GM12872 (cell line): ENCODE data around the gene FARS2.

ENCODE experiments used
- TF ChIP-seq, protein P1 (sequence below): IDR thresholded peaks from 3 replicates; pipeline ENCODE4 v1.5.1; 2011; ENCODE audit warnings: low read depth, mild to moderate bottlenecking, low read length, moderate library complexity; ENCODE audit not compliant: insufficient read depth

FARS2 gene

DNA sequence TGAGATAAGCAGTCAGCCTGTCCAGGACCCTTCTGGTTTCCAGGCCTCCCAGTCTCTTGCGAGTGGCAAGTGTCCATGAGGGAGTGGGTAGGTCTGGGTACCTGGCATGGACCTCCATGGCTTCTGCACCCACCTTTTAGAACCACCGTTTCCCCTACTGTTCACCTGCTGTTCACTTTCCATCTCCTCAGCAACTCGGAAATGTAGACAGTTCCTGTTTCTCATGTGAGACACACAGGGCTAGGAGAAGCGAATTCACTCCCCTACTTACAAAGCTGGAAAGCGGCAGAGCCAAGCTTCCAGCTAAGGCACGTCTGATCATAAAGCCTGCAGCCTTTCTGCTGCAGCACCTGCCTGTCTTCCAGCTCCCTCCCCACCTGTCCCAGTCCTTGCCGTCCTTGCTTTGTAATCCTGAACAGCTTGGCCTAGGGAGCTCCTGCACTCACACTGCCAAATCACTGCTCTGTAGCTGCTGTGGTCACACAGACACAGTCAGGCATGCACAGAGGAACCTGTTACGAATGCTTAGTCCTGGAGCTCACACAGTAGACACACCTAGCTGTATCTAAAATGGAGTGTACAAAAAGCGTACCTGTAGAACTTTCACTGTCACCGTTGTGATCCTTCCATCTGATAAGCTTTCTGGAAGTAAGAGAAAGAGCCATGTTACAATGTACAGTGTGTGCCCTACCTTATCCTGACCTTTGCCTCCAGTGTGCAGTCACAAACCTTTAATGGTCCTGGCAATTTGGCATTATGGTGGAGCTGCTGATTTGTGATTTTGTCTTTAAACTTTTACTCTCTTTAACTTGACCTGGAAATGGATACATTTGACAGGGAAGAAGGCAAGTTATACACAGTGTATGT, 451.3 kb downstream of the FARS2 start:
- TF ChIP-seq, protein P1, sequence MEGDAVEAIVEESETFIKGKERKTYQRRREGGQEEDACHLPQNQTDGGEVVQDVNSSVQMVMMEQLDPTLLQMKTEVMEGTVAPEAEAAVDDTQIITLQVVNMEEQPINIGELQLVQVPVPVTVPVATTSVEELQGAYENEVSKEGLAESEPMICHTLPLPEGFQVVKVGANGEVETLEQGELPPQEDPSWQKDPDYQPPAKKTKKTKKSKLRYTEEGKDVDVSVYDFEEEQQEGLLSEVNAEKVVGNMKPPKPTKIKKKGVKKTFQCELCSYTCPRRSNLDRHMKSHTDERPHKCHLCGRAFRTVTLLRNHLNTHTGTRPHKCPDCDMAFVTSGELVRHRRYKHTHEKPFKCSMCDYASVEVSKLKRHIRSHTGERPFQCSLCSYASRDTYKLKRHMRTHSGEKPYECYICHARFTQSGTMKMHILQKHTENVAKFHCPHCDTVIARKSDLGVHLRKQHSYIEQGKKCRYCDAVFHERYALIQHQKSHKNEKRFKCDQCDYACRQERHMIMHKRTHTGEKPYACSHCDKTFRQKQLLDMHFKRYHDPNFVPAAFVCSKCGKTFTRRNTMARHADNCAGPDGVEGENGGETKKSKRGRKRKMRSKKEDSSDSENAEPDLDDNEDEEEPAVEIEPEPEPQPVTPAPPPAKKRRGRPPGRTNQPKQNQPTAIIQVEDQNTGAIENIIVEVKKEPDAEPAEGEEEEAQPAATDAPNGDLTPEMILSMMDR: no peak

DNA sequence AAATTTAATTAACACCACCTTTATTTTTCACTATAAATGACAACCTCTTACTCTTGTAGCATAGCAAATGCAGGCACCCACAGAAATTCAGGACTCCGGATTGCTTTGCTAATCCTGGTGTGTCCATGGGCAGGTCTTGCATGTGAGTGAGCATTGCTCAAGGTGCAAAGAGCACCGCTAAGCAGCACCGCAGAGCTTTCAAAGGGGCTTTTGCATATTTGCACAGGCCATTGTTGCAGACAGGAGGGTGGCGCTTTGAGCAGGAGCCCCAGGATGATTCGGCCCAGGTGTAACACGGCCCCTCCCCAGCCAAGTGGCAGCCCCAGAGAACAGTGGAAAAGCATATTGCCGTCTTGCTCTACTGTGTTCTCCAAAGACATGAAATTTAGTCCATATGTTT, 452.2 kb downstream of the FARS2 start:
- TF ChIP-seq, protein P1: no peak

DNA sequence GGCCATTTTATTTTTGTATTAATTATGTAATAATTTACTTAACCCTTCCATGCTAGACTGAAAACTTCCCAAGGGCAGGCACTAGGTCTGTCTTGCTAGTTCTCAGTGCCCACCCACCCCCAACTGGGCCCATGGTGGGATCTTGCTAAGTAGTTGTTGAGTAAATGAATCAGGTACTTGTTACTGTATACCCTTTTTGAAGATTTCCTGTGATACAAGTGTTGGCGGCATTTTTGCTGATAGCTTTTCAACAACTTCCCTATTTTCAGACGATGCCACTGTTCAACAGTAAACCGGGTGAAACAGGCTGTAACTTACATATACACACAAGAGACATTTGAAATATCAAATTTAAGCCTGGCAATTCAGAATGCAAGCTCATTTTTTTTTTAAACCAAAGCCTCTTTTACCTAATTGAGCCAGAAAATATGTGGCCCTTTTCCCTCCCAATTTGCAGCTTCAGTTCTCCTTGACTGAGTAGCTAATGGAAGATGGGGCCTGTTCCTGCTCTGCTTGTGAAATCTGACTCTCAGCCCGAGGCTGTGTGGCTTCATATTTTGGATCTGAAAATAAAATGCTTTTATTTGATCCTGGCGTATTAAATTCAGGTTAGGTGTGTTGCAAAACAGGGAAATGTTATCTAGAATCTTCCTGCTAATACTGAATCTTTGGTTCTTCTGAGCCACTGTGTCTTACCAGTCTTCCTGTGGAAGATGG, 457.1 kb downstream of the FARS2 start:
- TF ChIP-seq, protein P1: no peak

DNA sequence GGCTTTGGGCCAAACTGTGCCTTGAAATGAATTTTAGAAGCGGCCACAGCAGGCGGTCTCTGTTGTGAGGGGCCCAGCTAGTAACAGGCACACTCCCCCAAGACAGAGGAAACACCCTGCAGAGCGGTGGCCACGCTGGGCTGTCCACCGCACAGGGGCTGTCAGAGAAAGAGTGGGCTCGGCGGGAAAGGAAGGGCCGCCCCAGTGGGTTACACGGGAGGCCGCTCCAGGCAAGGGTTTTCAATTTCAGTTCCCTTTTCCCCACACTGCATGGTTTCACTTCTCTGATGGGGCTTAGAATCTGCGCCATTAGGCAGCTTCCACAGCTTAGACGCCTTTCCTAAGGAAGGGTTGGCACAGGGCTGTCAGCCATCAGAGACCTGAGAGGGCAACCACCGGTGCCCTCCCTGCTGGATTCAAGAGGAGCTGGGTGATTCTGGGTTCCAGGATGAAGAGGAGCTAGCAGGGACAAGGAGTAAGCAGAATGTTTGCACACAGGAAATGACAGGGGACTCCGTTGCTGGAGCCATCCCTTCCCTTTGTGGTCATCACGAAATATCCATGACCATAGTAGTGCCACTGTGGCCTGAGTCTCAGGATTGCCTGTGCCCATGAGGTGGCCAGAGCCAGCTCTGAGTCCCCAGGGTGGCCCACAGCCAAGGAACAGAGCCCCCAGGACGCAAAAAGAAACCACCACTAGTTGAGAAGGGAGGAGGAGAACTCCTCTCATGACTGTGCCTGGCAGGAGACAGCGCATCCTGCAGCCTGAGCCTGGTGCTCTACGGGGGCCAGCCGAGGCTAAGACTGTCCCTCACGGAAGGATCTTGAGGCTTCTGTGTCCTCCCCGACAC, 462.8 kb downstream of the FARS2 start:
- TF ChIP-seq, protein P1: 0 out of 3 replicates have a peak, but pooled peaks have one; percentile 10

DNA sequence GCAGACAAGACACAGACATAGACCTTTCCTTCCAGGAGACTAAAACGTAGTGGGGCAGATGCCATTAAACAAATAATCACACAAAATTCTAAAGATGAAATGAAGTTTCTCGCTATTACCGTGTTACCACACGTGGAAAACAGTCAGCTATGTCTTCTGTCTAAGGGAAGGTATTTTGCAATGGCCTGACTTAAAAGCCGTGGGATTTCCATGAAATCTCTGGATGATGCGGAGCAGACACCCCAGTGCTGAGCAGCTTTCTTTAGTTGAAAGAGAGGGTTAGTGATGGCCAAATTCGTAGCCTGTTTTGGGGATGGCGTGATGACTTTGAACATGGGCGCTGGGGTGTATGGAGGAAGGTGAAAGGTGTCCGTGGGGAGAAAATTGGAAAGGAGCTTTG, 463.6 kb downstream of the FARS2 start:
- TF ChIP-seq, protein P1: no peak

DNA sequence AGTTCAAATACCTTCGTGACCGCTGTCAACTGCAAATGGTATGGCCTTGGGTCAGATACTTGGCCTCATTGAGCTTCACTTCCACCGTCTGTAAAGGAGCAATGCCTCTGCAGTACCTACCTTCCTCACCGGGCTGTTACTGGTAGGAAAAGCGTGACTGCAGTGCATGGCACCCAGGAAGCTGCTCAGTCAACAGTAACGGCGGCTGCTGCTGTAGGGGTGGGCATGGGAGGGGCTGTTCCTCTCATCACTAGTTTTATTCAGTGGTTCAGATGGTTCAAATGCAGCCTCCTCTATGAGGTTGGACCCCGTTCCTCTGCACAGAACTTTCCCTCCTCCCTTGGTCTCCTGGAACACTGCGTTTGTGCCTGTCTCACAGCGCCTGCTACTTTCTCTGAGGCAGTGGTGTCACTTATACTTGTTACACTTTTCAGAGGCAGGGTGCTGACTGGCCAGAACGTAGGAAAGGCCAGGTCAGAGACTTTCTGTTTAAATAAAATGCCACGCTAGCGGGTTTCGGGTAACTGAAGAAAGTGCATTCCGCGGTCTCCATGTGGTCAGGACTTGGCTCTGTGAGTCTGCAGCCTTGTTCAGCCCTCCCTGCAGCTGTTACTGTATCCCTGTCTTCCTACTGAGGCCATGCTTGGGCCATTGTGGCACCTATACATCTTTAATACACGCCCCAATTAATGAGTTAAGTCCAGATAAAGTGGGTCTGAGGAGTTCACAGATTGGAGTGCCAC, 465.8 kb downstream of the FARS2 start:
- TF ChIP-seq, protein P1: no peak
